ENCODE data around the gene BICRA. TPM values are rescaled to one million over a fixed set of nuclear protein-coding genes. Genes with fewer than 3 reads are reported as not detected.

Gene BICRA
- 11.9 TPM for polyA plus RNA-seq
- long read RNA-seq, donor 1, full-length matches to known transcripts: 14 of 14 reads
- long read RNA-seq, donor 1, partial matches to known transcripts: 0 of 14 reads
- long read RNA-seq, donor 1, other reads (novel, unspliced or antisense): 0 of 14 reads
- long read RNA-seq, donor 2, transcript BICRA-203 (1 exons, 3,312 nt): major isoform, 7 of 10 reads
- long read RNA-seq, donor 2, partial matches to known transcripts: 0 of 10 reads
- long read RNA-seq, donor 2, other reads (novel, unspliced or antisense): 0 of 10 reads
- long read RNA-seq, donor 3, transcript BICRA-203 (1 exons, 3,312 nt): major isoform, 13 of 14 reads
- long read RNA-seq, donor 3, partial matches to known transcripts: 0 of 14 reads
- long read RNA-seq, donor 3, other reads (novel, unspliced or antisense): 0 of 14 reads
- long read RNA-seq, donor 4, partial matches to known transcripts: 0 of 3 reads
- long read RNA-seq, donor 4, other reads (novel, unspliced or antisense): 0 of 3 reads
- long read RNA-seq, donor 5, partial matches to known transcripts: 0 of 4 reads
- long read RNA-seq, donor 5, other reads (novel, unspliced or antisense): 0 of 4 reads
- long read RNA-seq, donor 6, transcript BICRA-203 (1 exons, 3,312 nt): major isoform, 7 of 10 reads
- long read RNA-seq, donor 6, partial matches to known transcripts: 0 of 10 reads
- long read RNA-seq, donor 6, other reads (novel, unspliced or antisense): 0 of 10 reads
- long read RNA-seq, donor 7, transcript BICRA-203 (1 exons, 3,312 nt): major isoform, 8 of 8 reads
- long read RNA-seq, donor 7, partial matches to known transcripts: 0 of 8 reads
- long read RNA-seq, donor 7, other reads (novel, unspliced or antisense): 0 of 8 reads
- long read RNA-seq, donor 8, transcript BICRA-203 (1 exons, 3,312 nt): major isoform, 19 of 22 reads
- long read RNA-seq, donor 8, partial matches to known transcripts: 0 of 22 reads
- long read RNA-seq, donor 8, other reads (novel, unspliced or antisense): 0 of 22 reads
- long read RNA-seq, donor 9, transcript BICRA-203 (1 exons, 3,312 nt): major isoform, 5 of 5 reads
- long read RNA-seq, donor 9, partial matches to known transcripts: 0 of 5 reads
- long read RNA-seq, donor 9, other reads (novel, unspliced or antisense): 0 of 5 reads
- long read RNA-seq, donor 10, transcript BICRA-203 (1 exons, 3,312 nt): major isoform, 9 of 11 reads
- long read RNA-seq, donor 10, partial matches to known transcripts: 0 of 11 reads
- long read RNA-seq, donor 10, other reads (novel, unspliced or antisense): 0 of 11 reads
- long read RNA-seq, donor 11, transcript BICRA-203 (1 exons, 3,312 nt): major isoform, 5 of 5 reads
- long read RNA-seq, donor 11, partial matches to known transcripts: 0 of 5 reads
- long read RNA-seq, donor 11, other reads (novel, unspliced or antisense): 0 of 5 reads

- peaks cover 5% of the 10 kb centered on the region for H3K36me3 ChIP-seq (ENCODE audit: control insufficient read depth, insufficient read depth, low read length)
Observed at GRCh38 chr19:47608969-47609905, at the start of gene BICRA. TSS of gene BICRA (plus strand) at chr19:47609134. CDS start at chr19:47673575, 64,441 bp downstream.

GRCh38 chr19:47560999-47561398 lies 47.9 kb upstream of the BICRA start:
- Histone ChIP-seq H3K9me3 (ENCODE audit: control insufficient read depth, low read depth, low read length) (no peaks in the 10 kb centered on the region), H3K36me3 (ENCODE audit: control insufficient read depth, insufficient read depth, low read length) (no peaks in the 10 kb centered on the region), H3K4me1 (ENCODE audit: control insufficient read depth, insufficient read depth, low read length) (peaks cover 10% of the 10 kb centered on the region), H3K4me3 (ENCODE audit: low read length) (no peak overlapping the region), H3K27me3 (ENCODE audit: control insufficient read depth, insufficient read depth, low read length) (no peaks in the 10 kb centered on the region), H3K27ac (ENCODE audit: low read length) (no peak overlapping the region)
- 100% methylated on average over 1 of the region's 2 CpGs for WGBS (ENCODE audit: insufficient coverage, low lambda C conversion rate)
- DNase-seq: no peak

More at GRCh38 chr19:47608969-47609905, at the start of gene BICRA:
- peak within 1 kb of the TSS; percentile 92 for H3K4me3 ChIP-seq (ENCODE audit: low read length)
- H3K27ac ChIP-seq (ENCODE audit: low read length): peak within 1 kb of the TSS; percentile 98
- H3K27me3 ChIP-seq (ENCODE audit: control insufficient read depth, insufficient read depth, low read length): no peaks in the 10 kb centered on the region
- peak; percentile 85 to 86 for DNase-seq
- no peaks in the 10 kb centered on the region for H3K9me3 ChIP-seq (ENCODE audit: control insufficient read depth, low read depth, low read length)
- H3K4me1 ChIP-seq (ENCODE audit: control insufficient read depth, insufficient read depth, low read length): peaks cover 14% of the 10 kb centered on the region
- WGBS (ENCODE audit: insufficient coverage, low lambda C conversion rate): no CpG with 5 or more reads among the region's 94 CpGs

- DNase-seq: no peak
- Histone ChIP-seq H3K4me3 (ENCODE audit: low read length) (no peak overlapping the region), H3K27ac (ENCODE audit: low read length) (no peak overlapping the region), H3K4me1 (ENCODE audit: control insufficient read depth, insufficient read depth, low read length) (peaks cover 10% of the 10 kb centered on the region), H3K36me3 (ENCODE audit: control insufficient read depth, insufficient read depth, low read length) (no peaks in the 10 kb centered on the region), H3K9me3 (ENCODE audit: control insufficient read depth, low read depth, low read length) (no peaks in the 10 kb centered on the region), H3K27me3 (ENCODE audit: control insufficient read depth, insufficient read depth, low read length) (no peaks in the 10 kb centered on the region)
- no CpG with 5 or more reads among the region's 7 CpGs for WGBS (ENCODE audit: insufficient coverage, low lambda C conversion rate)
Observed at GRCh38 chr19:47561440-47562057, 47.4 kb upstream of the BICRA start.

- H3K27ac ChIP-seq (ENCODE audit: low read length): peak overlapping the region; percentile 87
- DNase-seq: peak; percentile 79 to 90
Observed at GRCh38 chr19:47564081-47564480, 44.9 kb upstream of the BICRA start.

GRCh38 chr19:47569331-47569730 lies 39.6 kb upstream of the BICRA start:
- Histone ChIP-seq H3K4me3 (ENCODE audit: low read length) (no peak overlapping the region), H3K27me3 (ENCODE audit: control insufficient read depth, insufficient read depth, low read length) (peaks cover 14% of the 10 kb centered on the region), H3K27ac (ENCODE audit: low read length) (no peak overlapping the region), H3K36me3 (ENCODE audit: control insufficient read depth, insufficient read depth, low read length) (no peaks in the 10 kb centered on the region), H3K4me1 (ENCODE audit: control insufficient read depth, insufficient read depth, low read length) (peaks cover 10% of the 10 kb centered on the region), H3K9me3 (ENCODE audit: control insufficient read depth, low read depth, low read length) (peaks cover 11% of the 10 kb centered on the region)
- WGBS (ENCODE audit: insufficient coverage, low lambda C conversion rate): 100% methylated on average over 2 of the region's 9 CpGs
- DNase-seq: no peak

More at GRCh38 chr19:47564081-47564480, 44.9 kb upstream of the BICRA start:
- Histone ChIP-seq H3K9me3 (ENCODE audit: control insufficient read depth, low read depth, low read length) (no peaks in the 10 kb centered on the region), H3K36me3 (ENCODE audit: control insufficient read depth, insufficient read depth, low read length) (no peaks in the 10 kb centered on the region), H3K4me3 (ENCODE audit: low read length) (no peak overlapping the region), H3K27me3 (ENCODE audit: control insufficient read depth, insufficient read depth, low read length) (no peaks in the 10 kb centered on the region), H3K4me1 (ENCODE audit: control insufficient read depth, insufficient read depth, low read length) (peaks cover 10% of the 10 kb centered on the region)
- WGBS (ENCODE audit: insufficient coverage, low lambda C conversion rate): no CpG with 5 or more reads among the region's 3 CpGs

- DNase-seq: no peak
- no peak overlapping the region for H3K27ac ChIP-seq (ENCODE audit: low read length)
- H3K36me3 ChIP-seq (ENCODE audit: control insufficient read depth, insufficient read depth, low read length): no peaks in the 10 kb centered on the region
- H3K27me3 ChIP-seq (ENCODE audit: control insufficient read depth, insufficient read depth, low read length): peaks cover 14% of the 10 kb centered on the region
- H3K4me3 ChIP-seq (ENCODE audit: low read length): no peak overlapping the region
- 33% methylated on average over 1 of the region's 22 CpGs for WGBS (ENCODE audit: insufficient coverage, low lambda C conversion rate)
- peaks cover 11% of the 10 kb centered on the region for H3K9me3 ChIP-seq (ENCODE audit: control insufficient read depth, low read depth, low read length)
- peaks cover 7% of the 10 kb centered on the region for H3K4me1 ChIP-seq (ENCODE audit: control insufficient read depth, insufficient read depth, low read length)
Observed at GRCh38 chr19:47572635-47573034, 36.3 kb upstream of the BICRA start.

- Histone ChIP-seq H3K4me3 (ENCODE audit: low read length) (peak within 1 kb of the TSS; percentile 34), H3K4me1 (ENCODE audit: control insufficient read depth, insufficient read depth, low read length) (peaks cover 7% of the 10 kb centered on the region), H3K27me3 (ENCODE audit: control insufficient read depth, insufficient read depth, low read length) (peaks cover 14% of the 10 kb centered on the region), H3K9me3 (ENCODE audit: control insufficient read depth, low read depth, low read length) (peaks cover 11% of the 10 kb centered on the region), H3K27ac (ENCODE audit: low read length) (no peak within 1 kb of the TSS), H3K36me3 (ENCODE audit: control insufficient read depth, insufficient read depth, low read length) (no peaks in the 10 kb centered on the region)
- WGBS (ENCODE audit: insufficient coverage, low lambda C conversion rate): no CpG with 5 or more reads among the region's 89 CpGs
- DNase-seq: peak; percentile 51 to 60
Observed at GRCh38 chr19:47573071-47574026, 35.6 kb upstream of the BICRA start, which contains the start of gene ZNF541. TSS of gene ZNF541 (minus strand) at chr19:47573148. CDS start at chr19:47555856, 17,292 bp downstream.

- Histone ChIP-seq H3K36me3 (ENCODE audit: control insufficient read depth, insufficient read depth, low read length) (no peaks in the 10 kb centered on the region), H3K4me3 (ENCODE audit: low read length) (no peak overlapping the region), H3K27me3 (ENCODE audit: control insufficient read depth, insufficient read depth, low read length) (no peaks in the 10 kb centered on the region), H3K27ac (ENCODE audit: low read length) (no peak overlapping the region), H3K9me3 (ENCODE audit: control insufficient read depth, low read depth, low read length) (no peaks in the 10 kb centered on the region), H3K4me1 (ENCODE audit: control insufficient read depth, insufficient read depth, low read length) (peaks cover 8% of the 10 kb centered on the region)
- WGBS (ENCODE audit: insufficient coverage, low lambda C conversion rate): no CpG with 5 or more reads among the region's 3 CpGs
- no peak for DNase-seq
Observed at GRCh38 chr19:47580397-47580796, 28.5 kb upstream of the BICRA start.

Data from large intestine (tissue), 12 donors.